Skin epidermis (tissue), 12 donors: ENCODE measurements around the gene PTER.
A peak's percentile ranks its signal among the peaks of the same experiment; 100 is the strongest.

ENCODE experiments used
- H3K27ac ChIP-seq, 21 experiments: fragments of 200-600 bp; sonication (generic) in 11 of 21; one replicate each; pipeline ENCODE4 v1.5.0; 2020; ENCODE audit warnings: mild to moderate bottlenecking in 3 of 21, inconsistent platforms in 2 of 21, moderate library complexity in 2 of 21
- H3K4me3 ChIP-seq, 7 experiments: fragments of 200-600 bp; sonication (generic) in 2 of 7; one replicate each; pipeline ENCODE4 v1.5.0; 2020; ENCODE audit warnings: inconsistent platforms in 2 of 7, mild to moderate bottlenecking in 2 of 7, moderate library complexity in 1 of 7

Gene PTER

GRCh38 chr10:16436758-16437539 is at the start of gene PTER:
Gene PTER, plus strand, starts transcription at chr10:16437010. Its CDS starts 47,375 bp downstream, at chr10:16484385.
- peak within 1 kb of the TSS in 20 of 21 experiments; percentile 63 to 92 (median 82) for H3K27ac ChIP-seq
- H3K4me3 ChIP-seq: peak within 1 kb of the TSS; percentile 48 to 71 (median 58)

- no peak overlapping the region for H3K27ac ChIP-seq
- H3K4me3 ChIP-seq: no peak overlapping the region
Measured at GRCh38 chr10:16392531-16393069, 44.2 kb upstream of the PTER start.

GRCh38 chr10:16393271-16393858 is 43.4 kb upstream of the PTER start:
- H3K27ac ChIP-seq: no peak overlapping the region
- H3K4me3 ChIP-seq: no peak overlapping the region

GRCh38 chr10:16401416-16401815 is 35.4 kb upstream of the PTER start:
- no peak overlapping the region for H3K4me3 ChIP-seq

GRCh38 chr10:16408379-16408778 is 28.4 kb upstream of the PTER start:
- no peak overlapping the region for H3K4me3 ChIP-seq

More at GRCh38 chr10:16401416-16401815, 35.4 kb upstream of the PTER start:
- H3K27ac ChIP-seq: no peak overlapping the region

GRCh38 chr10:16417341-16417740 is 19.5 kb upstream of the PTER start:
- H3K27ac ChIP-seq: no peak overlapping the region
- no peak overlapping the region for H3K4me3 ChIP-seq

More at GRCh38 chr10:16408379-16408778, 28.4 kb upstream of the PTER start:
- no peak overlapping the region for H3K27ac ChIP-seq

GRCh38 chr10:16423599-16423998 is 13.2 kb upstream of the PTER start:
- Histone ChIP-seq H3K4me3 (no peak overlapping the region), H3K27ac (no peak overlapping the region)

GRCh38 chr10:16425449-16425848 is 11.4 kb upstream of the PTER start:
- no peak overlapping the region for H3K27ac ChIP-seq
- H3K4me3 ChIP-seq: no peak overlapping the region

GRCh38 chr10:16429539-16429938 is 7.3 kb upstream of the PTER start:
- no peak overlapping the region for H3K4me3 ChIP-seq
- H3K27ac ChIP-seq: no peak overlapping the region

- H3K27ac ChIP-seq: peak overlapping the region in 9 of 21 experiments; percentile 18 to 92 (median 82)
- H3K4me3 ChIP-seq: peak overlapping the region; percentile 48 to 71 (median 58)
Measured at GRCh38 chr10:16436367-16436757, 448 bp upstream of the PTER start.

- H3K27ac ChIP-seq: peak overlapping the region in 19 of 21 experiments; percentile 63 to 92 (median 83)
- peak overlapping the region; percentile 48 to 71 (median 58) for H3K4me3 ChIP-seq
Measured at GRCh38 chr10:16437540-16437894, 707 bp downstream of the PTER start.

GRCh38 chr10:16439295-16439694 is 2.5 kb downstream of the PTER start:
- Histone ChIP-seq H3K27ac (no peak overlapping the region), H3K4me3 (no peak overlapping the region)

GRCh38 chr10:16440396-16441133 is 3.8 kb downstream of the PTER start:
- peak overlapping the region in 9 of 21 experiments; percentile 5 to 61 (median 48) for H3K27ac ChIP-seq
- H3K4me3 ChIP-seq: peak overlapping the region in 2 of 7 experiments; percentile 4 to 12

GRCh38 chr10:16441173-16441840 is 4.5 kb downstream of the PTER start:
- Histone ChIP-seq H3K27ac (peak overlapping the region in 9 of 21 experiments; percentile 0 to 55 (median 29)), H3K4me3 (peak overlapping the region in 1 of 7 experiments; percentile 4)

- Histone ChIP-seq H3K27ac (no peak overlapping the region), H3K4me3 (no peak overlapping the region)
Measured at GRCh38 chr10:16442914-16443313, 6.1 kb downstream of the PTER start.

GRCh38 chr10:16445770-16446469 is 9.1 kb downstream of the PTER start:
- H3K4me3 ChIP-seq: no peak overlapping the region
- H3K27ac ChIP-seq: no peak overlapping the region

- no peak overlapping the region for H3K27ac ChIP-seq
- H3K4me3 ChIP-seq: no peak overlapping the region
Measured at GRCh38 chr10:16449454-16449853, 12.6 kb downstream of the PTER start.

- no peak overlapping the region for H3K27ac ChIP-seq
- H3K4me3 ChIP-seq: no peak overlapping the region
Measured at GRCh38 chr10:16458166-16458955, 21.6 kb downstream of the PTER start.
